Measurements from ENCODE around the gene RHBDD1.

RHBDD1 gene

GRCh38 chr2:226895579-226895978 is 59.7 kb downstream of the RHBDD1 start:
- Histone ChIP-seq H3K9me3 (ENCODE audit: control insufficient read depth, low read length) (no peaks in the 10 kb centered on the region), H3K4me1 (ENCODE audit: control insufficient read depth, insufficient read depth, low read length) (no peaks in the 10 kb centered on the region), H3K36me3 (ENCODE audit: control insufficient read depth, insufficient read depth, low read length) (no peaks in the 10 kb centered on the region), H3K4me3 (ENCODE audit: insufficient read depth, low read depth, low read length) (no peak overlapping the region), H3K27ac (ENCODE audit: insufficient read depth, low read depth, low read length, poor library complexity, severe bottlenecking) (no peak overlapping the region), H3K27me3 (ENCODE audit: control insufficient read depth, insufficient read depth, low read length, poor library complexity, severe bottlenecking) (no peaks in the 10 kb centered on the region)
- WGBS, 2 experiments: 88 to 91% methylated on average over 1 of the region's 2 CpGs

- H3K27ac ChIP-seq (ENCODE audit: insufficient read depth, low read depth, low read length, poor library complexity, severe bottlenecking): no peak overlapping the region
- WGBS, 2 experiments: 93% methylated on average over 4 of the region's 4 CpGs
Measured at GRCh38 chr2:226898121-226898520, 62.3 kb downstream of the RHBDD1 start.

GRCh38 chr2:226898897-226899296 is 63.0 kb downstream of the RHBDD1 start:
- Histone ChIP-seq H3K27me3 (ENCODE audit: control insufficient read depth, insufficient read depth, low read length, poor library complexity, severe bottlenecking) (no peaks in the 10 kb centered on the region), H3K4me3 (ENCODE audit: insufficient read depth, low read depth, low read length) (no peak overlapping the region), H3K4me1 (ENCODE audit: control insufficient read depth, insufficient read depth, low read length) (no peaks in the 10 kb centered on the region), H3K27ac (ENCODE audit: insufficient read depth, low read depth, low read length, poor library complexity, severe bottlenecking) (no peak overlapping the region), H3K36me3 (ENCODE audit: control insufficient read depth, insufficient read depth, low read length) (no peaks in the 10 kb centered on the region), H3K9me3 (ENCODE audit: control insufficient read depth, low read length) (no peaks in the 10 kb centered on the region)
- WGBS, 2 experiments: 100% methylated on average over 2 to 3 of the region's 3 CpGs

More at GRCh38 chr2:226898121-226898520, 62.3 kb downstream of the RHBDD1 start:
- no peaks in the 10 kb centered on the region for H3K9me3 ChIP-seq (ENCODE audit: control insufficient read depth, low read length)
- no peaks in the 10 kb centered on the region for H3K36me3 ChIP-seq (ENCODE audit: control insufficient read depth, insufficient read depth, low read length)
- H3K4me1 ChIP-seq (ENCODE audit: control insufficient read depth, insufficient read depth, low read length): no peaks in the 10 kb centered on the region
- no peaks in the 10 kb centered on the region for H3K27me3 ChIP-seq (ENCODE audit: control insufficient read depth, insufficient read depth, low read length, poor library complexity, severe bottlenecking)
- H3K4me3 ChIP-seq (ENCODE audit: insufficient read depth, low read depth, low read length): no peak overlapping the region

GRCh38 chr2:226902041-226902966 is 66.5 kb downstream of the RHBDD1 start:
- Histone ChIP-seq H3K4me1 (ENCODE audit: control insufficient read depth, insufficient read depth, low read length) (no peaks in the 10 kb centered on the region), H3K9me3 (ENCODE audit: control insufficient read depth, low read length) (no peaks in the 10 kb centered on the region), H3K4me3 (ENCODE audit: insufficient read depth, low read depth, low read length) (no peak overlapping the region), H3K36me3 (ENCODE audit: control insufficient read depth, insufficient read depth, low read length) (no peaks in the 10 kb centered on the region), H3K27ac (ENCODE audit: insufficient read depth, low read depth, low read length, poor library complexity, severe bottlenecking) (no peak overlapping the region), H3K27me3 (ENCODE audit: control insufficient read depth, insufficient read depth, low read length, poor library complexity, severe bottlenecking) (no peaks in the 10 kb centered on the region)
- WGBS, 2 experiments: 87 to 93% methylated on average over 3 to 4 of the region's 6 CpGs

- no peaks in the 10 kb centered on the region for H3K36me3 ChIP-seq (ENCODE audit: control insufficient read depth, insufficient read depth, low read length)
- no peak overlapping the region for H3K4me3 ChIP-seq (ENCODE audit: insufficient read depth, low read depth, low read length)
- H3K9me3 ChIP-seq (ENCODE audit: control insufficient read depth, low read length): no peaks in the 10 kb centered on the region
- H3K27ac ChIP-seq (ENCODE audit: insufficient read depth, low read depth, low read length, poor library complexity, severe bottlenecking): no peak overlapping the region
- H3K4me1 ChIP-seq (ENCODE audit: control insufficient read depth, insufficient read depth, low read length): no peaks in the 10 kb centered on the region
- WGBS, 2 experiments: 90 to 97% methylated on average over 4 of the region's 4 CpGs
- H3K27me3 ChIP-seq (ENCODE audit: control insufficient read depth, insufficient read depth, low read length, poor library complexity, severe bottlenecking): no peaks in the 10 kb centered on the region
Measured at GRCh38 chr2:226903179-226903578, 67.3 kb downstream of the RHBDD1 start.

GRCh38 chr2:226904592-226904991 is 68.7 kb downstream of the RHBDD1 start:
- Histone ChIP-seq H3K4me3 (ENCODE audit: insufficient read depth, low read depth, low read length) (no peak overlapping the region), H3K36me3 (ENCODE audit: control insufficient read depth, insufficient read depth, low read length) (no peaks in the 10 kb centered on the region), H3K27me3 (ENCODE audit: control insufficient read depth, insufficient read depth, low read length, poor library complexity, severe bottlenecking) (no peaks in the 10 kb centered on the region), H3K4me1 (ENCODE audit: control insufficient read depth, insufficient read depth, low read length) (no peaks in the 10 kb centered on the region), H3K9me3 (ENCODE audit: control insufficient read depth, low read length) (no peaks in the 10 kb centered on the region), H3K27ac (ENCODE audit: insufficient read depth, low read depth, low read length, poor library complexity, severe bottlenecking) (no peak overlapping the region)
- 94 to 96% methylated on average over 6 of the region's 6 CpGs for WGBS, 2 experiments

- Histone ChIP-seq H3K27ac (ENCODE audit: insufficient read depth, low read depth, low read length, poor library complexity, severe bottlenecking) (no peak overlapping the region), H3K36me3 (ENCODE audit: control insufficient read depth, insufficient read depth, low read length) (no peaks in the 10 kb centered on the region), H3K4me3 (ENCODE audit: insufficient read depth, low read depth, low read length) (no peak overlapping the region), H3K9me3 (ENCODE audit: control insufficient read depth, low read length) (no peaks in the 10 kb centered on the region), H3K27me3 (ENCODE audit: control insufficient read depth, insufficient read depth, low read length, poor library complexity, severe bottlenecking) (no peaks in the 10 kb centered on the region), H3K4me1 (ENCODE audit: control insufficient read depth, insufficient read depth, low read length) (no peaks in the 10 kb centered on the region)
- WGBS, 2 experiments: 80 to 83% methylated on average over 6 of the region's 6 CpGs
Measured at GRCh38 chr2:226905718-226906117, 69.9 kb downstream of the RHBDD1 start.

GRCh38 chr2:226906163-226906693 is 70.4 kb downstream of the RHBDD1 start:
- Histone ChIP-seq H3K9me3 (ENCODE audit: control insufficient read depth, low read length) (no peaks in the 10 kb centered on the region), H3K27ac (ENCODE audit: insufficient read depth, low read depth, low read length, poor library complexity, severe bottlenecking) (no peak overlapping the region), H3K4me1 (ENCODE audit: control insufficient read depth, insufficient read depth, low read length) (no peaks in the 10 kb centered on the region), H3K4me3 (ENCODE audit: insufficient read depth, low read depth, low read length) (no peak overlapping the region), H3K36me3 (ENCODE audit: control insufficient read depth, insufficient read depth, low read length) (no peaks in the 10 kb centered on the region), H3K27me3 (ENCODE audit: control insufficient read depth, insufficient read depth, low read length, poor library complexity, severe bottlenecking) (no peaks in the 10 kb centered on the region)
- WGBS, 2 experiments: 94 to 97% methylated on average over 3 to 4 of the region's 4 CpGs

- 96% methylated on average over 3 of the region's 3 CpGs for WGBS, 2 experiments
Measured at GRCh38 chr2:226909126-226909525, 73.3 kb downstream of the RHBDD1 start.

GRCh38 chr2:226909836-226910235 is 74.0 kb downstream of the RHBDD1 start:
- Histone ChIP-seq H3K27ac (ENCODE audit: insufficient read depth, low read depth, low read length, poor library complexity, severe bottlenecking) (no peak overlapping the region), H3K36me3 (ENCODE audit: control insufficient read depth, insufficient read depth, low read length) (no peaks in the 10 kb centered on the region), H3K4me3 (ENCODE audit: insufficient read depth, low read depth, low read length) (no peak overlapping the region), H3K9me3 (ENCODE audit: control insufficient read depth, low read length) (no peaks in the 10 kb centered on the region), H3K4me1 (ENCODE audit: control insufficient read depth, insufficient read depth, low read length) (no peaks in the 10 kb centered on the region), H3K27me3 (ENCODE audit: control insufficient read depth, insufficient read depth, low read length, poor library complexity, severe bottlenecking) (no peaks in the 10 kb centered on the region)
- WGBS, 2 experiments: 90 to 96% methylated on average over 2 of the region's 2 CpGs

More at GRCh38 chr2:226909126-226909525, 73.3 kb downstream of the RHBDD1 start:
- H3K36me3 ChIP-seq (ENCODE audit: control insufficient read depth, insufficient read depth, low read length): no peaks in the 10 kb centered on the region
- H3K4me1 ChIP-seq (ENCODE audit: control insufficient read depth, insufficient read depth, low read length): no peaks in the 10 kb centered on the region
- H3K27ac ChIP-seq (ENCODE audit: insufficient read depth, low read depth, low read length, poor library complexity, severe bottlenecking): no peak overlapping the region
- no peaks in the 10 kb centered on the region for H3K27me3 ChIP-seq (ENCODE audit: control insufficient read depth, insufficient read depth, low read length, poor library complexity, severe bottlenecking)
- H3K4me3 ChIP-seq (ENCODE audit: insufficient read depth, low read depth, low read length): no peak overlapping the region
- no peaks in the 10 kb centered on the region for H3K9me3 ChIP-seq (ENCODE audit: control insufficient read depth, low read length)
